CD4-positive, alpha-beta T cell (primary cell): ENCODE results near the gene ST6GAL1. TPM values are rescaled to one million over a fixed set of nuclear protein-coding genes. Genes with fewer than 3 reads are reported as not detected.

Experiments
- ATAC-seq: fragments of 200-7000 bp; cut with Tn5 transposase; one replicate; pipeline ENCODE4 v1.10.0; 2022; ENCODE audit warnings: mild to moderate bottlenecking; ENCODE audit not compliant: poor library complexity
- CTCF ChIA-PET: fragments of 350-600 bp; sonication (Branson Sonifier 250); formaldehyde crosslinking; loops from one replicate; lab custom pipeline; 2021; ENCODE audit warnings: antibody characterized with exemption, inconsistent platforms; lab: Charles Lee
- POLR2A ChIA-PET: fragments of 350-600 bp; sonication (Branson Sonifier 250); formaldehyde crosslinking; loops from one replicate; lab custom pipeline; 2021; ENCODE audit warnings: antibody characterized with exemption, inconsistent platforms; lab: Charles Lee
- DNase-seq, 14 experiments: peaks; one replicate each; pipeline ENCODE4 v3.0.0-alpha.2; 2013 to 2020; ENCODE audit warnings: mixed read lengths in 2 of 14
- H3K27ac ChIP-seq, 2 donors: one replicate each; pipeline versions ENCODE4 v1.5.1 to v1.7.0; 2013; ENCODE audit warnings: low read length in 2 of 2, low read depth in 1 of 2, mild to moderate bottlenecking in 1 of 2
- H3K27me3 ChIP-seq, 2 experiments: 1 replicate in 1 of 2; 2 replicates in 1 of 2; pipeline versions ENCODE4 v1.6.1 to v1.7.0; 2013; ENCODE audit warnings: low read length in 2 of 2, control low read depth in 1 of 2, mild to moderate bottlenecking in 1 of 2, moderate library complexity in 1 of 2; ENCODE audit not compliant: insufficient read depth in 2 of 2, control insufficient read depth in 1 of 2
- H3K36me3 ChIP-seq: one replicate; pipeline ENCODE4 v1.6.1; 2013; ENCODE audit warnings: low read length, control low read depth; ENCODE audit not compliant: insufficient read depth
- H3K4me1 ChIP-seq: one replicate; pipeline ENCODE4 v1.6.1; 2013; ENCODE audit warnings: low read length, control low read depth; ENCODE audit not compliant: insufficient read depth
- H3K4me3 ChIP-seq: one replicate; pipeline ENCODE4 v1.5.1; 2013; ENCODE audit warnings: mild to moderate bottlenecking, low read length, moderate library complexity
- H3K9me3 ChIP-seq, 2 experiments: 1 replicate in 1 of 2; 2 replicates in 1 of 2; pipeline versions ENCODE4 v1.6.1 to v1.7.0; 2013; ENCODE audit warnings: low read length in 2 of 2, mild to moderate bottlenecking in 2 of 2, control low read depth in 1 of 2, moderate library complexity in 1 of 2; ENCODE audit not compliant: control insufficient read depth in 1 of 2, insufficient read depth in 1 of 2
- H3K27ac Mint-ChIP-seq: one replicate; pipeline ENCODE4 v1.8.0; 2020; ENCODE audit warnings: mixed read lengths
- H3K27me3 Mint-ChIP-seq: one replicate; pipeline ENCODE4 v1.8.0; 2021; ENCODE audit warnings: mixed read lengths
- H3K36me3 Mint-ChIP-seq: one replicate; pipeline ENCODE4 v1.8.0; 2021; ENCODE audit warnings: low read depth, mixed read lengths
- H3K4me1 Mint-ChIP-seq: one replicate; pipeline ENCODE4 v1.8.0; 2021; ENCODE audit warnings: low read depth, mixed read lengths
- H3K4me3 Mint-ChIP-seq: one replicate; pipeline ENCODE4 v1.8.0; 2020; ENCODE audit warnings: mild to moderate bottlenecking, mixed read lengths
- H3K9me3 Mint-ChIP-seq: one replicate; pipeline ENCODE4 v1.8.0; 2020; ENCODE audit warnings: mixed read lengths
- CTCF ChIP-seq: fragments of 200-600 bp; IDR thresholded peaks from one replicate; pipeline ENCODE4 v1.8.0; 2022; ENCODE audit warnings: antibody characterized with exemption, mild to moderate bottlenecking
- intact Hi-C, 2 experiments: fragments of 100-400 bp; cut with DNase I in 1 of 2; cut with micrococcal nuclease in 1 of 2; formaldehyde crosslinking; loops; one replicate each; pipeline versions ENCODE4 v1.15.1 to v1.9.0; 2023 to 2025; cut with DNase I, micrococcal nuclease
- total RNA-seq, 174 experiments: library from RNA in 2 of 174; stranded (reverse) in 2 of 174; gene quantifications; one replicate each; pipeline ENCODE4 v1.2.3 and lab custom pipeline; 2021 to 2026

The ST6GAL1 gene
- total RNA-seq, 2 experiments from 2014 or later, result 27.6 to 29.1 TPM

- Histone ChIP-seq H3K27ac (no peak overlapping the region), H3K4me3 (no peak overlapping the region), H3K36me3 (peaks cover 81% of the 10 kb centered on the region), H3K4me1 (peaks cover 29% of the 10 kb centered on the region), H3K9me3 (no peaks in the 10 kb centered on the region), H3K27me3 (no peaks in the 10 kb centered on the region)
- Mint-ChIP-seq H3K4me3 (no peak overlapping the region), H3K27me3 (no peaks in the 10 kb centered on the region), H3K4me1 (peaks cover 56% of the 10 kb centered on the region), H3K9me3 (no peaks in the 10 kb centered on the region), H3K36me3 (peaks cover 91% of the 10 kb centered on the region), H3K27ac (peak overlapping the region; percentile 86)
- no peak for TF ChIP-seq CTCF
- POLR2A ChIA-PET, result interaction anchor here (1.1 to 2.1 kb wide), 3 partner anchors 14 to 42 kb away, joined by 3 to 5 read pairs (median 3); no protein-coding TSS in a partner anchor
- no peak for DNase-seq
- intact Hi-C loops, result loop anchor here in 1 of 2 experiments (5.0 kb wide), 1 partner anchor 138 kb away; the partner anchor contains the start of gene ST6GAL1
- ATAC-seq, result no peak
- CTCF ChIA-PET, result no interaction called here
These were observed 139.7 kb downstream of the ST6GAL1 start for GRCh38 chr3:187069857-187070516.

- Mint-ChIP-seq H3K4me1 (peaks cover 40% of the 10 kb centered on the region), H3K9me3 (no peaks in the 10 kb centered on the region), H3K27ac (peak overlapping the region; percentile 31), H3K27me3 (no peaks in the 10 kb centered on the region), H3K36me3 (peaks cover 95% of the 10 kb centered on the region), H3K4me3 (no peak overlapping the region)
- POLR2A ChIA-PET, result interaction anchor here (0.8 kb wide), 1 partner anchor 140 kb away, joined by 6 read pairs; no protein-coding TSS in a partner anchor
- Histone ChIP-seq H3K27ac (peak overlapping the region in 1 of 2 donors; percentile 45), H3K4me1 (peaks cover 13% of the 10 kb centered on the region), H3K27me3 (no peaks in the 10 kb centered on the region), H3K36me3 (peaks cover 91% of the 10 kb centered on the region), H3K9me3 (no peaks in the 10 kb centered on the region), H3K4me3 (no peak overlapping the region)
- intact Hi-C loops, result no loop called here
- ATAC-seq, result no peak
- no peak for DNase-seq
- CTCF ChIA-PET, result no interaction called here
- no peak for TF ChIP-seq CTCF
These were observed 141.8 kb downstream of the ST6GAL1 start for GRCh38 chr3:187072102-187072501.

GRCh38 chr3:187072511-187072910, 142.2 kb downstream of the ST6GAL1 start:
- H3K4me3 ChIP-seq, result no peak overlapping the region
- no peaks in the 10 kb centered on the region for H3K27me3 Mint-ChIP-seq
- H3K36me3 Mint-ChIP-seq, result peaks cover 95% of the 10 kb centered on the region
- H3K9me3 Mint-ChIP-seq, result no peaks in the 10 kb centered on the region
- peaks cover 92% of the 10 kb centered on the region for H3K36me3 ChIP-seq
- intact Hi-C loops, result no loop called here
- H3K4me1 ChIP-seq, result peaks cover 13% of the 10 kb centered on the region
- POLR2A ChIA-PET, result interaction anchor here (0.8 kb wide), 1 partner anchor 141 kb away, joined by 6 read pairs; no protein-coding TSS in a partner anchor
- H3K4me1 Mint-ChIP-seq, result peaks cover 38% of the 10 kb centered on the region
- H3K27ac ChIP-seq, result peak overlapping the region in 1 of 2 donors; percentile 45
- DNase-seq (no peak), ATAC-seq (no peak)
- H3K9me3 ChIP-seq, result no peaks in the 10 kb centered on the region
- peak overlapping the region; percentile 31 for H3K27ac Mint-ChIP-seq
- CTCF ChIA-PET, result no interaction called here
- TF ChIP-seq CTCF, result no peak
- H3K27me3 ChIP-seq, result no peaks in the 10 kb centered on the region
- no peak overlapping the region for H3K4me3 Mint-ChIP-seq
